ENCODE measurements around the gene TBC1D10B.

Gene TBC1D10B, protein sequence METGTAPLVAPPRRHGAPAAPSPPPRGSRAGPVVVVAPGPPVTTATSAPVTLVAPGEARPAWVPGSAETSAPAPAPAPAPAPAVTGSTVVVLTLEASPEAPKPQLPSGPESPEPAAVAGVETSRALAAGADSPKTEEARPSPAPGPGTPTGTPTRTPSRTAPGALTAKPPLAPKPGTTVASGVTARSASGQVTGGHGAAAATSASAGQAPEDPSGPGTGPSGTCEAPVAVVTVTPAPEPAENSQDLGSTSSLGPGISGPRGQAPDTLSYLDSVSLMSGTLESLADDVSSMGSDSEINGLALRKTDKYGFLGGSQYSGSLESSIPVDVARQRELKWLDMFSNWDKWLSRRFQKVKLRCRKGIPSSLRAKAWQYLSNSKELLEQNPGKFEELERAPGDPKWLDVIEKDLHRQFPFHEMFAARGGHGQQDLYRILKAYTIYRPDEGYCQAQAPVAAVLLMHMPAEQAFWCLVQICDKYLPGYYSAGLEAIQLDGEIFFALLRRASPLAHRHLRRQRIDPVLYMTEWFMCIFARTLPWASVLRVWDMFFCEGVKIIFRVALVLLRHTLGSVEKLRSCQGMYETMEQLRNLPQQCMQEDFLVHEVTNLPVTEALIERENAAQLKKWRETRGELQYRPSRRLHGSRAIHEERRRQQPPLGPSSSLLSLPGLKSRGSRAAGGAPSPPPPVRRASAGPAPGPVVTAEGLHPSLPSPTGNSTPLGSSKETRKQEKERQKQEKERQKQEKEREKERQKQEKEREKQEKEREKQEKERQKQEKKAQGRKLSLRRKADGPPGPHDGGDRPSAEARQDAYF

DNA sequence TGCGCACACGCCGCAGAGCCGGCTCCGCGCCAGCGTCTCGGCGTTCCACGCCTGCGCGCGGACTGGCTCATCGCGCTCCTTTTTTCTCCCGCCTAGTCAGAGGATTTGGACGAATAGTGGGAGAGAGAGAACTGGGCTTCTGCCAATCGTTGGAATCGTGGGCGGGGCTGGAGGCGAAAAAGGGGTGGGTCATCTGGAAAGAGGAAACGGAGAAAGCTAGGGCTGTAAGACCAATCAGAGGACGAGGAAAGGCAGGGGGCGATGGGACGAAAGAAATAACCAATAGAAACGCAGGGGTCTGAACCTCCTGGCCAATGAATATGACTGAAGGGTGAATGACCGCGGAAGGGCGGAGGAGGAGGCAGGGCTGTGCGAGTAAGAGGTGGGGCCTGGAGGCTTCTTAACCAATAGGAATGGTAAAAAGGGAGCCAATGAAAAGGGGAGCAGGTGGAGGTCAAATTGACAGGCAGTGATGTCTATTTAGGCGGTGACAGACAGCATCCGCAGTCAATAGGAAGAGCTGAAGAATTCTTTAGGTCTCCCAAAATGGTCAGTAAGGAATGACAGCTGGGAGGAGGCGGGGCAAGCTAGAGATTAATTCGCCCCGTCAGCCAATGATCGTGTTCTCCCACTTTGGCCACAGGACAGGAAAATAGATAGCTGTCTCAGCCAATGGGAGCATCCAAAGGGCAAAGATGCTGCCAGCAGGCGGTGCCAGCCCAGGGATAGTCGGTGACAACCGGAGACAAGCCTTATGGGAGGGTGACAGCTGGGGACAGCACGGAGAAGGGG lies at the start of gene TBC1D10B:
Gene TBC1D10B (minus strand): TSS at position 39 of the 792 bp plus-strand sequence. CDS start 311 bp downstream, outside the sequence.
- no peaks in the 10 kb centered on the region for H3K9me3 ChIP-seq
- H3K4me3 ChIP-seq (ENCODE audit: low read depth in 1 of 2, low read length in 1 of 2) = peak within 1 kb of the TSS; percentile 81 to 96
- H3K36me3 ChIP-seq = peaks cover 10% of the 10 kb centered on the region
- peak within 1 kb of the TSS; percentile 89 for H3K27ac ChIP-seq
- H3K4me1 ChIP-seq (ENCODE audit: control insufficient read depth in 1 of 2, insufficient read depth in 1 of 2, low read depth in 1 of 2, low read length in 1 of 2) = peaks cover 34 to 39% of the 10 kb centered on the region in 2 experiments
- H3K27me3 ChIP-seq = no peaks in the 10 kb centered on the region
- TF ChIP-seq, protein P1, sequence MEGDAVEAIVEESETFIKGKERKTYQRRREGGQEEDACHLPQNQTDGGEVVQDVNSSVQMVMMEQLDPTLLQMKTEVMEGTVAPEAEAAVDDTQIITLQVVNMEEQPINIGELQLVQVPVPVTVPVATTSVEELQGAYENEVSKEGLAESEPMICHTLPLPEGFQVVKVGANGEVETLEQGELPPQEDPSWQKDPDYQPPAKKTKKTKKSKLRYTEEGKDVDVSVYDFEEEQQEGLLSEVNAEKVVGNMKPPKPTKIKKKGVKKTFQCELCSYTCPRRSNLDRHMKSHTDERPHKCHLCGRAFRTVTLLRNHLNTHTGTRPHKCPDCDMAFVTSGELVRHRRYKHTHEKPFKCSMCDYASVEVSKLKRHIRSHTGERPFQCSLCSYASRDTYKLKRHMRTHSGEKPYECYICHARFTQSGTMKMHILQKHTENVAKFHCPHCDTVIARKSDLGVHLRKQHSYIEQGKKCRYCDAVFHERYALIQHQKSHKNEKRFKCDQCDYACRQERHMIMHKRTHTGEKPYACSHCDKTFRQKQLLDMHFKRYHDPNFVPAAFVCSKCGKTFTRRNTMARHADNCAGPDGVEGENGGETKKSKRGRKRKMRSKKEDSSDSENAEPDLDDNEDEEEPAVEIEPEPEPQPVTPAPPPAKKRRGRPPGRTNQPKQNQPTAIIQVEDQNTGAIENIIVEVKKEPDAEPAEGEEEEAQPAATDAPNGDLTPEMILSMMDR (IDR thresholded peaks at IDR 0.05) = peak; percentile 67

DNA sequence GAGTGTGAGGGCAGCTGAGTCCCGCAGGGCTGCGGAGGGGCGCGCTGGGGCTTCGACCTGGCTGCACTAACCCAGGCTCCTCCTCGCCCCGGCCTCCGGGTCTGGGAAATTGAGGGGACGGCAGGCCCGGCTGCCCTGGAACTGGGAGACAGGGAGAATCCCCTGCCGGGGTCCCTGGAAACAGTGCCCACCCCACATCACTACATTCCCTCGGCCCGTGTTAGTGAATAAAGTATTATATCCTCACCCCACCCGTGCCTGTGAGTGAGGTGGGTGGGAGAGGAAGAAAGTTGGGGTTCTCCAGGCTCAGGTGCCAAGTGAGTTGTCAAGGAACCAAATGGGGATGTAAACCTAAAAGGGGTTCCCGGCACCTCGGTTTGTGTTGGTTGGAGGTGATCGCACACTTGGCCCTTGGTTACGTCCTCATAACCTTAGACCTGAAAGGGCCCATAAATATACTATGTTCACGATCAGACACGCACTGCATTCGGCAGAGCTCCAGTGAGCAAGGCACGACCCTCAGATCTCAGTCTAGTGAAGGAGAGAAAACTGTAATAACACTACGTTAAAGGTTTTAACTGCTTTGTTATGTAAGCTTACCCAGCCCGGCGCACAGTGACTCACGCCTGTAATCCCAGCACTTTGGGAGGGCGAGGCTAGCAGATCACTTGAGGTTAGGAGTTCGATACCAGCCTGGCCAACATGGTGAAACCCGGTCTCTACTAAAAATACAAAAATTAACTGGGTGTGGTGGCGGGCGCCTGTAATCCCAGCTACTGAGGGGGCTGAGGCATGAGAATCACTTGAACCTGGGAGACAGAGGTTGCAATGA lies 48.3 kb upstream of the TBC1D10B start:
- H3K4me1 ChIP-seq (ENCODE audit: control insufficient read depth in 1 of 2, insufficient read depth in 1 of 2, low read depth in 1 of 2, low read length in 1 of 2) = peaks cover 15 to 18% of the 10 kb centered on the region in 2 experiments
- TF ChIP-seq, protein P1 (IDR thresholded peaks at IDR 0.05) = no peak
- H3K4me3 ChIP-seq (ENCODE audit: low read depth in 1 of 2, low read length in 1 of 2) = peak overlapping the region; percentile 84 to 87
- H3K9me3 ChIP-seq = no peaks in the 10 kb centered on the region
- H3K36me3 ChIP-seq = no peaks in the 10 kb centered on the region
- H3K27me3 ChIP-seq = no peaks in the 10 kb centered on the region
- peak overlapping the region; percentile 75 for H3K27ac ChIP-seq

DNA sequence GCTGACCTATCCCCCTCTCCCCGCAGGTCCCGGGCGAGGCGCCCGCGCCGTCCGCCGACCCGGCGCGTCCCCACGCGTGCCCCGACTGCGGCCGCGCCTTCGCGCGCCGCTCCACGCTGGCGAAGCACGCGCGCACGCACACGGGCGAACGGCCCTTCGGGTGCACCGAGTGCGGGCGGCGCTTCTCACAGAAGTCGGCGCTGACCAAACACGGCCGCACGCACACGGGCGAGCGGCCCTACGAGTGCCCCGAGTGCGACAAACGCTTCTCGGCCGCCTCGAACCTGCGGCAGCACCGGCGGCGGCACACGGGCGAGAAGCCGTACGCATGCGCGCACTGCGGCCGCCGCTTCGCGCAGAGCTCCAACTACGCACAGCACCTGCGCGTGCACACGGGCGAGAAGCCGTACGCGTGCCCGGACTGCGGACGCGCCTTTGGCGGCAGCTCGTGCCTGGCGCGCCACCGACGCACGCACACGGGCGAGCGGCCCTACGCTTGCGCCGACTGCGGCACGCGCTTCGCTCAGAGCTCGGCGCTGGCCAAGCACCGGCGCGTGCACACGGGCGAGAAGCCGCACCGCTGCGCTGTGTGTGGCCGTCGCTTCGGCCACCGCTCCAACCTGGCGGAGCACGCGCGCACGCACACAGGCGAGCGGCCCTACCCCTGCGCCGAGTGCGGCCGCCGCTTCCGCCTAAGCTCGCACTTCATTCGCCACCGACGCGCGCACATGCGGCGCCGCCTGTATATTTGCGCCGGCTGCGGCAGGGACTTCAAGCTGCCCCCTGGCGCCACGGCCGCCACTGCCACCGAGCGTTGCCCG lies 47.4 kb upstream of the TBC1D10B start:
- Histone ChIP-seq H3K4me3 (ENCODE audit: low read depth in 1 of 2, low read length in 1 of 2) (peak overlapping the region; percentile 84 to 87), H3K36me3 (no peaks in the 10 kb centered on the region), H3K4me1 (ENCODE audit: control insufficient read depth in 1 of 2, insufficient read depth in 1 of 2, low read depth in 1 of 2, low read length in 1 of 2) (peaks cover 15 to 18% of the 10 kb centered on the region in 2 experiments), H3K9me3 (no peaks in the 10 kb centered on the region), H3K27me3 (no peaks in the 10 kb centered on the region), H3K27ac (peak overlapping the region; percentile 75)
- TF ChIP-seq, protein P1 (IDR thresholded peaks at IDR 0.05) = no peak

DNA sequence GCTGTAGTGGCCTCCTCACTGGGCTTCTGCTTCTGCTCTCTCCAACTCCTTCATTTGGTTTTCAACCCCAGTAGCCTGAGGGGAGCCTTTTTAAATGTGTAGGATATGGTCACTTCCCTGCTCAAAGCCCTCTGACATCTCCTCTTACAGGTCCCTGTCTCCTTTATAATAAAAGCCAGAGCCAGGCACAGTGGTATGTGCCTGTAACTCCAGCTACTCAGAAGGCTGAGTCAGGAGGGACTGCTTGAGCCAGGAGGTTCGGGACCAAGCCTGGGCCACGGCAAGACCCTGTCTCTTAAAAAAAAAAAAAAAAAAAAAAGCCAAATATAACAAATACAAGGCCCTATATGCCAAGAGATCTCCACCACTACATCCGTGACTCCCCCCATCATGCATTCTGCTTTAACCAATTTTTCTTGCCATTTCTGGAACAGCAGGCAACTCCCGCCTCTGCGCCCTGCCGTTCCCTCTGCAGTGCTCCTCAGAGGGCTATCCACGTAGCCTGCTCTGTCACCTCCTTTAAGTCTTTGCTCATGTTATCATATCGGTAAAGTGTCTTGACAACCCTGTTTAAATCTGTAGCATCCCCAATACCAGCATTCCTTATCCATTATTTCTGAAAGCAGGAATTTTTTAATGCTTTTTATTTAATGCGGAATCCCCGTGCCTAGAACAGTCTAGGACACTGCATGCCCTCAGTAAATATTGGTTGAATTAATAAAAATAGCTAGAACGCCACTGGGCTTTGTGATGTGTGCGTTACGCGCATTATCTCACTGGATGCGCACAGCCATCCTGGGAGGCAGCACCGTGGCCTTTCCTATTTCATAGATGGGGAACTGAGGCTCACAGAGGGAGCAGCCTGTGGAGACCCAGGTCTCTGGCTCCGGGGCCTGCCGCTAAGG lies 46.6 kb upstream of the TBC1D10B start:
- no peaks in the 10 kb centered on the region for H3K36me3 ChIP-seq
- peak overlapping the region; percentile 75 for H3K27ac ChIP-seq
- H3K9me3 ChIP-seq = no peaks in the 10 kb centered on the region
- no peaks in the 10 kb centered on the region for H3K27me3 ChIP-seq
- peaks cover 15 to 18% of the 10 kb centered on the region in 2 experiments for H3K4me1 ChIP-seq (ENCODE audit: control insufficient read depth in 1 of 2, insufficient read depth in 1 of 2, low read depth in 1 of 2, low read length in 1 of 2)
- H3K4me3 ChIP-seq (ENCODE audit: low read depth in 1 of 2, low read length in 1 of 2) = peak overlapping the region; percentile 84 to 87
- TF ChIP-seq, protein P1 (IDR thresholded peaks at IDR 0.05) = no peak

Data from neutrophil (primary cell).